WTC11 (cell line): ENCODE measurements around the gene OR12D1.
"Not testable (repeated sequence)": the region's sequence is repeated elsewhere in the genome, so short reads cannot be mapped to it uniquely, and the experiment has no call there.

ENCODE experiments used
- CREB1 ChIP-seq: sonication (generic); formaldehyde crosslinking; IDR thresholded peaks from 2 replicates; pipeline ENCODE4 v1.8.0; 2023; ENCODE audit warnings: mild to moderate bottlenecking, missing genetic modification reagents
- EMX1 ChIP-seq: fragments of 250-450 bp; sonication (Bioruptor Pico); IDR thresholded peaks from 2 replicates; pipeline ENCODE4 v1.8.0; 2021; ENCODE audit warnings: mild to moderate bottlenecking
- MYBL2 ChIP-seq: sonication (generic); formaldehyde crosslinking; IDR thresholded peaks from 2 replicates; pipeline ENCODE4 v1.8.1; 2023; ENCODE audit warnings: mild to moderate bottlenecking, moderate library complexity, missing genetic modification reagents
- NR3C1 ChIP-seq: sonication (generic); formaldehyde crosslinking; conservative IDR thresholded peaks from 2 replicates; pipeline ENCODE4 v1.8.1; 2023; ENCODE audit warnings: low read depth, mild to moderate bottlenecking, missing genetic modification reagents
- TF ChIP-seq, protein P1 (sequence below): sonication (generic); formaldehyde crosslinking; conservative IDR thresholded peaks from 2 replicates; pipeline ENCODE4 v1.8.1; 2022; ENCODE audit warnings: mild to moderate bottlenecking, missing genetic modification reagents
- TF ChIP-seq, protein P2 (sequence below): sonication (generic); formaldehyde crosslinking; IDR thresholded peaks from 2 replicates; pipeline ENCODE4 v1.8.1; 2023; ENCODE audit warnings: mild to moderate bottlenecking, moderate library complexity, missing genetic modification reagents
- TF ChIP-seq, protein P3 (sequence below): fragments of 200-600 bp; IDR thresholded peaks from 2 replicates; pipeline ENCODE4 v1.8.0; 2022; ENCODE audit warnings: antibody characterized with exemption
- TF ChIP-seq, protein P4 (sequence below): sonication (generic); formaldehyde crosslinking; IDR thresholded peaks from 2 replicates; pipeline ENCODE4 v1.8.0; 2022; ENCODE audit warnings: mild to moderate bottlenecking, missing genetic modification reagents
- TF ChIP-seq, protein P5 (sequence below): sonication (generic); formaldehyde crosslinking; conservative IDR thresholded peaks from 2 replicates; pipeline ENCODE4 v1.8.1; 2023; ENCODE audit warnings: mild to moderate bottlenecking, low read depth, missing genetic modification reagents, moderate library complexity
- TF ChIP-seq, protein P6 (sequence below): sonication (generic); formaldehyde crosslinking; IDR thresholded peaks from 2 replicates; pipeline ENCODE4 v1.8.1; 2023; ENCODE audit warnings: mild to moderate bottlenecking, missing genetic modification reagents

DNA sequence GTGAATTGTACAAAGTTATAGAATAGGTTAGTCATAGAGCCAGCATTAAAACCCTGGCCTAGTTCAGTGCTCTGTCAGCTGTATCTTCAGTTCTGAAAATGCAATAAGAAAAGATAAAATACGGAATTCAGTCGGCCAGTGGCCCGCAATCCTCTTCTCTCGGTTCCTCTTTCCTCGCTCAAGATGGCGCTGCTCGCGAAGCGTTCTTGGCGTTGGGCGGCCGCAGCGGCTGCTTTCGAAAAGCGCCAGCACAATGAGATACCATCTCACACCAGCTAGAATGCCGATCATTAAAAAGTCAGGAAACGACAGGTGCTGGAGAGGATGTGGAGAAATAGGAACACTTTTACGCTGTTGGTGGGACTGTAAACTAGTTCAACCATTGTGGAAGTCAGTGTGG lies 22.0 kb downstream of the OR12D1 start:
- TF ChIP-seq EMX1, MYBL2, NR3C1, CREB1 (CRISPR knock-in tag): not testable (repeated sequence)
- TF ChIP-seq, protein P1, sequence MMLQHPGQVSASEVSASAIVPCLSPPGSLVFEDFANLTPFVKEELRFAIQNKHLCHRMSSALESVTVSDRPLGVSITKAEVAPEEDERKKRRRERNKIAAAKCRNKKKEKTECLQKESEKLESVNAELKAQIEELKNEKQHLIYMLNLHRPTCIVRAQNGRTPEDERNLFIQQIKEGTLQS: not testable (repeated sequence)
- TF ChIP-seq, protein P2, sequence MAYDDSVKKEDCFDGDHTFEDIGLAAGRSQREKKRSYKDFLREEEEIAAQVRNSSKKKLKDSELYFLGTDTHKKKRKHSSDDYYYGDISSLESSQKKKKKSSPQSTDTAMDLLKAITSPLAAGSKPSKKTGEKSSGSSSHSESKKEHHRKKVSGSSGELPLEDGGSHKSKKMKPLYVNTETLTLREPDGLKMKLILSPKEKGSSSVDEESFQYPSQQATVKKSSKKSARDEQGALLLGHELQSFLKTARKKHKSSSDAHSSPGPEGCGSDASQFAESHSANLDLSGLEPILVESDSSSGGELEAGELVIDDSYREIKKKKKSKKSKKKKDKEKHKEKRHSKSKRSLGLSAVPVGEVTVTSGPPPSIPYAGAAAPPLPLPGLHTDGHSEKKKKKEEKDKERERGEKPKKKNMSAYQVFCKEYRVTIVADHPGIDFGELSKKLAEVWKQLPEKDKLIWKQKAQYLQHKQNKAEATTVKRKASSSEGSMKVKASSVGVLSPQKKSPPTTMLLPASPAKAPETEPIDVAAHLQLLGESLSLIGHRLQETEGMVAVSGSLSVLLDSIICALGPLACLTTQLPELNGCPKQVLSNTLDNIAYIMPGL (CRISPR knock-in tag): not testable (repeated sequence)
- TF ChIP-seq, protein P3, sequence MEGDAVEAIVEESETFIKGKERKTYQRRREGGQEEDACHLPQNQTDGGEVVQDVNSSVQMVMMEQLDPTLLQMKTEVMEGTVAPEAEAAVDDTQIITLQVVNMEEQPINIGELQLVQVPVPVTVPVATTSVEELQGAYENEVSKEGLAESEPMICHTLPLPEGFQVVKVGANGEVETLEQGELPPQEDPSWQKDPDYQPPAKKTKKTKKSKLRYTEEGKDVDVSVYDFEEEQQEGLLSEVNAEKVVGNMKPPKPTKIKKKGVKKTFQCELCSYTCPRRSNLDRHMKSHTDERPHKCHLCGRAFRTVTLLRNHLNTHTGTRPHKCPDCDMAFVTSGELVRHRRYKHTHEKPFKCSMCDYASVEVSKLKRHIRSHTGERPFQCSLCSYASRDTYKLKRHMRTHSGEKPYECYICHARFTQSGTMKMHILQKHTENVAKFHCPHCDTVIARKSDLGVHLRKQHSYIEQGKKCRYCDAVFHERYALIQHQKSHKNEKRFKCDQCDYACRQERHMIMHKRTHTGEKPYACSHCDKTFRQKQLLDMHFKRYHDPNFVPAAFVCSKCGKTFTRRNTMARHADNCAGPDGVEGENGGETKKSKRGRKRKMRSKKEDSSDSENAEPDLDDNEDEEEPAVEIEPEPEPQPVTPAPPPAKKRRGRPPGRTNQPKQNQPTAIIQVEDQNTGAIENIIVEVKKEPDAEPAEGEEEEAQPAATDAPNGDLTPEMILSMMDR: not testable (repeated sequence)
- TF ChIP-seq, protein P4, sequence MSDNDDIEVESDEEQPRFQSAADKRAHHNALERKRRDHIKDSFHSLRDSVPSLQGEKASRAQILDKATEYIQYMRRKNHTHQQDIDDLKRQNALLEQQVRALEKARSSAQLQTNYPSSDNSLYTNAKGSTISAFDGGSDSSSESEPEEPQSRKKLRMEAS: not testable (repeated sequence)
- TF ChIP-seq, protein P5, sequence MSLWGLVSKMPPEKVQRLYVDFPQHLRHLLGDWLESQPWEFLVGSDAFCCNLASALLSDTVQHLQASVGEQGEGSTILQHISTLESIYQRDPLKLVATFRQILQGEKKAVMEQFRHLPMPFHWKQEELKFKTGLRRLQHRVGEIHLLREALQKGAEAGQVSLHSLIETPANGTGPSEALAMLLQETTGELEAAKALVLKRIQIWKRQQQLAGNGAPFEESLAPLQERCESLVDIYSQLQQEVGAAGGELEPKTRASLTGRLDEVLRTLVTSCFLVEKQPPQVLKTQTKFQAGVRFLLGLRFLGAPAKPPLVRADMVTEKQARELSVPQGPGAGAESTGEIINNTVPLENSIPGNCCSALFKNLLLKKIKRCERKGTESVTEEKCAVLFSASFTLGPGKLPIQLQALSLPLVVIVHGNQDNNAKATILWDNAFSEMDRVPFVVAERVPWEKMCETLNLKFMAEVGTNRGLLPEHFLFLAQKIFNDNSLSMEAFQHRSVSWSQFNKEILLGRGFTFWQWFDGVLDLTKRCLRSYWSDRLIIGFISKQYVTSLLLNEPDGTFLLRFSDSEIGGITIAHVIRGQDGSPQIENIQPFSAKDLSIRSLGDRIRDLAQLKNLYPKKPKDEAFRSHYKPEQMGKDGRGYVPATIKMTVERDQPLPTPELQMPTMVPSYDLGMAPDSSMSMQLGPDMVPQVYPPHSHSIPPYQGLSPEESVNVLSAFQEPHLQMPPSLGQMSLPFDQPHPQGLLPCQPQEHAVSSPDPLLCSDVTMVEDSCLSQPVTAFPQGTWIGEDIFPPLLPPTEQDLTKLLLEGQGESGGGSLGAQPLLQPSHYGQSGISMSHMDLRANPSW (CRISPR knock-in tag): not testable (repeated sequence)
- TF ChIP-seq, protein P6, sequence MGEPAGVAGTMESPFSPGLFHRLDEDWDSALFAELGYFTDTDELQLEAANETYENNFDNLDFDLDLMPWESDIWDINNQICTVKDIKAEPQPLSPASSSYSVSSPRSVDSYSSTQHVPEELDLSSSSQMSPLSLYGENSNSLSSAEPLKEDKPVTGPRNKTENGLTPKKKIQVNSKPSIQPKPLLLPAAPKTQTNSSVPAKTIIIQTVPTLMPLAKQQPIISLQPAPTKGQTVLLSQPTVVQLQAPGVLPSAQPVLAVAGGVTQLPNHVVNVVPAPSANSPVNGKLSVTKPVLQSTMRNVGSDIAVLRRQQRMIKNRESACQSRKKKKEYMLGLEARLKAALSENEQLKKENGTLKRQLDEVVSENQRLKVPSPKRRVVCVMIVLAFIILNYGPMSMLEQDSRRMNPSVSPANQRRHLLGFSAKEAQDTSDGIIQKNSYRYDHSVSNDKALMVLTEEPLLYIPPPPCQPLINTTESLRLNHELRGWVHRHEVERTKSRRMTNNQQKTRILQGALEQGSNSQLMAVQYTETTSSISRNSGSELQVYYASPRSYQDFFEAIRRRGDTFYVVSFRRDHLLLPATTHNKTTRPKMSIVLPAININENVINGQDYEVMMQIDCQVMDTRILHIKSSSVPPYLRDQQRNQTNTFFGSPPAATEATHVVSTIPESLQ (CRISPR knock-in tag): not testable (repeated sequence)
